ENCODE results near the gene TMEM185A. TPM values are rescaled to one million over a fixed set of nuclear protein-coding genes. Genes with fewer than 3 reads are reported as not detected.
A peak's percentile ranks its signal among the peaks of the same experiment; 100 is the strongest.
"Not testable (repeated sequence)": the region's sequence is repeated elsewhere in the genome, so short reads cannot be mapped to it uniquely, and the experiment has no call there.

The TMEM185A gene
- total RNA-seq, 4 donors from 2014 or later: 22.0 to 37.9 (median 31.5) TPM

DNA sequence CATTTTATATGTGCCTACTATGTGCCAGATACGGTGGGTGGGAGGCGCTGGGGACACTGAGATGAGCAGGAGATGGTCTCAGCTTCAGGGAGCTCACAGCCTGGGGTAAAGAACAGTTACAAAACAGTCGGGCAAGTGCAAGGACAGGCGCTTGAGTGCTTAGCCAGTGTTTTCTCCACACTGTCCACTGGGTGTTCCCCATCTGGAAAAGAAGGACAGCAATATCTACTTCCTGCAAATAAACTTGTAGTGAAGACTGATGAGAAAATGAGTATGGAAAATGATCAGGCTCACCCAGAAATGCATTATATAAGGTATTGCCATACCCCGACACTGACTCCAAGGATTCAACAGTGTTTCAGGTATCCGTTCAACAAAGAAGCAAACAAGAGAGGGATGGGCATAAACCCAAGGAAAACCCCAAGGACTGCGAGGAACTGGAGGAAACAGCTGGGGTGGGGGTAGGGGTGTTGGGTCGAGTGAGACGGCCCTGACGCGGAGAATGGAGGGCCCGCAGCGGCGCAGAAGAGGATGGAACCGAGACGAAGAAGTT is 835 bp downstream of the TMEM185A start:
- Histone ChIP-seq H3K27ac (peak overlapping the region; percentile 70), H3K36me3 (no peaks in the 10 kb centered on the region), H3K4me1 (peaks cover 27% of the 10 kb centered on the region), H3K27me3 (no peaks in the 10 kb centered on the region), H3K4me3 (peak overlapping the region; percentile 79), H3K9me3 (no peaks in the 10 kb centered on the region)
- TF ChIP-seq POLR2A (IDR thresholded peaks at IDR 0.05) (no peak), EP300 (IDR thresholded peaks at IDR 0.05) (no peak), POLR2AphosphoS5 (IDR thresholded peaks at IDR 0.05) (no peak)
- TF ChIP-seq, protein P1, sequence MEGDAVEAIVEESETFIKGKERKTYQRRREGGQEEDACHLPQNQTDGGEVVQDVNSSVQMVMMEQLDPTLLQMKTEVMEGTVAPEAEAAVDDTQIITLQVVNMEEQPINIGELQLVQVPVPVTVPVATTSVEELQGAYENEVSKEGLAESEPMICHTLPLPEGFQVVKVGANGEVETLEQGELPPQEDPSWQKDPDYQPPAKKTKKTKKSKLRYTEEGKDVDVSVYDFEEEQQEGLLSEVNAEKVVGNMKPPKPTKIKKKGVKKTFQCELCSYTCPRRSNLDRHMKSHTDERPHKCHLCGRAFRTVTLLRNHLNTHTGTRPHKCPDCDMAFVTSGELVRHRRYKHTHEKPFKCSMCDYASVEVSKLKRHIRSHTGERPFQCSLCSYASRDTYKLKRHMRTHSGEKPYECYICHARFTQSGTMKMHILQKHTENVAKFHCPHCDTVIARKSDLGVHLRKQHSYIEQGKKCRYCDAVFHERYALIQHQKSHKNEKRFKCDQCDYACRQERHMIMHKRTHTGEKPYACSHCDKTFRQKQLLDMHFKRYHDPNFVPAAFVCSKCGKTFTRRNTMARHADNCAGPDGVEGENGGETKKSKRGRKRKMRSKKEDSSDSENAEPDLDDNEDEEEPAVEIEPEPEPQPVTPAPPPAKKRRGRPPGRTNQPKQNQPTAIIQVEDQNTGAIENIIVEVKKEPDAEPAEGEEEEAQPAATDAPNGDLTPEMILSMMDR (IDR thresholded peaks at IDR 0.05): no peak
- no peak for DNase-seq (ENCODE audit: low spot score in 2 of 2)
- 42% methylated on average over 16 of the region's 16 CpGs for WGBS

GRCh38 chrX:149629730-149630387 is 1.7 kb downstream of the TMEM185A start:
- H3K4me3 ChIP-seq: peak overlapping the region; percentile 79
- peaks cover 27% of the 10 kb centered on the region for H3K4me1 ChIP-seq
- WGBS: 66% methylated on average over 5 of the region's 5 CpGs
- DNase-seq (ENCODE audit: low spot score in 2 of 2): no peak
- H3K36me3 ChIP-seq: no peaks in the 10 kb centered on the region
- no peak overlapping the region for H3K27ac ChIP-seq
- H3K9me3 ChIP-seq: no peaks in the 10 kb centered on the region
- no peaks in the 10 kb centered on the region for H3K27me3 ChIP-seq
- TF ChIP-seq, protein P1 (IDR thresholded peaks at IDR 0.05): no peak

- Histone ChIP-seq H3K4me1 (peaks cover 27% of the 10 kb centered on the region), H3K9me3 (no peaks in the 10 kb centered on the region), H3K27me3 (no peaks in the 10 kb centered on the region), H3K36me3 (no peaks in the 10 kb centered on the region), H3K27ac (no peak overlapping the region), H3K4me3 (no peak overlapping the region)
- TF ChIP-seq POLR2A (IDR thresholded peaks at IDR 0.05) (no peak), EP300 (IDR thresholded peaks at IDR 0.05) (no peak), POLR2AphosphoS5 (IDR thresholded peaks at IDR 0.05) (no peak)
- TF ChIP-seq, protein P1 (IDR thresholded peaks at IDR 0.05): no peak
- DNase-seq (ENCODE audit: low spot score in 2 of 2): no peak
- 90% methylated on average over 2 of the region's 2 CpGs for WGBS
Measured at GRCh38 chrX:149628768-149629167, 2.8 kb downstream of the TMEM185A start.

GRCh38 chrX:149628280-149628679 is 3.3 kb downstream of the TMEM185A start:
- no peaks in the 10 kb centered on the region for H3K27me3 ChIP-seq
- no peaks in the 10 kb centered on the region for H3K9me3 ChIP-seq
- no peak overlapping the region for H3K4me3 ChIP-seq
- TF ChIP-seq, protein P1 (IDR thresholded peaks at IDR 0.05): no peak
- TF ChIP-seq EP300 (IDR thresholded peaks at IDR 0.05): no peak
- TF ChIP-seq POLR2AphosphoS5 (IDR thresholded peaks at IDR 0.05): no peak
- TF ChIP-seq POLR2A (IDR thresholded peaks at IDR 0.05): no peak
- WGBS: 47% methylated on average over 3 of the region's 3 CpGs
- H3K4me1 ChIP-seq: peaks cover 27% of the 10 kb centered on the region
- no peak overlapping the region for H3K27ac ChIP-seq
- no peaks in the 10 kb centered on the region for H3K36me3 ChIP-seq
- DNase-seq (ENCODE audit: low spot score in 2 of 2): no peak

GRCh38 chrX:149626829-149627228 is 4.8 kb downstream of the TMEM185A start:
- peaks cover 23% of the 10 kb centered on the region for H3K4me1 ChIP-seq
- not testable (repeated sequence) for H3K27me3 ChIP-seq; H3K36me3 ChIP-seq; H3K9me3 ChIP-seq; H3K27ac ChIP-seq; DNase-seq (ENCODE audit: low spot score in 2 of 2); H3K4me3 ChIP-seq
- 80% methylated on average over 7 of the region's 8 CpGs for WGBS

GRCh38 chrX:149619662-149620061 is 11.9 kb downstream of the TMEM185A start:
- not testable (repeated sequence) for H3K27ac ChIP-seq

More at GRCh38 chrX:149619662-149620061, 11.9 kb downstream of the TMEM185A start:
- H3K36me3 ChIP-seq; H3K4me1 ChIP-seq; H3K4me3 ChIP-seq; H3K27me3 ChIP-seq; DNase-seq (ENCODE audit: low spot score in 2 of 2); H3K9me3 ChIP-seq: not testable (repeated sequence)
- WGBS: 100% methylated on average over 1 of the region's 1 CpG

All from suprapubic skin (tissue), 4 donors.